ENCODE data around the gene TAF4.
A peak's percentile ranks its signal among the peaks of the same experiment; 100 is the strongest.

Gene TAF4

DNA sequence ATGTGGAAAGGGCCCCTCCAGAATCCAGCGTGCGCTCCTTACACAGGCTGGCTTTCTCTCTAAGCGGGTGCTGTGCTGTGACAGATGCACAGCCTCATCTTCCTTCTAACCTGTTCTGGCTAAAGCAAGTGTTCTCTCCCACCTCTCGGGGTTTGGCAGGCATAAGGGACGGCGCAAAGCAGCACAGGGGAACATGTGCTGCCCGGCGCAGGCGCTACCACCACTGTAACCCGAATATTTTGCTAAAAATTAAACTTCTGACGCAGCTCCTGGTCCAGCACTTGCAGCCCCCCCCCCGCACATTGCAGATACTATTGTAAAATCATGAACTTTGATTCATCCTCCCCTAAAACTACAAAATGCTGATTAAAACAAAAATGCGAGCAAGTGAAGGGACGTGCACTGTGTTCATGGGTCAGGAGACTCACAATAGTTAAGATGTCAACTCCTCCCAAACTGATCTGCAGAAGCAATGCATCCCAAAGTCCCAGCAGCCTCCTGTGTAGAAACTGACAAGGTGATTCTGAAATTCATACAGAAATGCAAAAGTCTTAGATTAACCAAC lies 43.0 kb downstream of the TAF4 start:
- DNase-seq (ENCODE audit: low read depth, low spot score): no peak
- TF ChIP-seq, protein P1, sequence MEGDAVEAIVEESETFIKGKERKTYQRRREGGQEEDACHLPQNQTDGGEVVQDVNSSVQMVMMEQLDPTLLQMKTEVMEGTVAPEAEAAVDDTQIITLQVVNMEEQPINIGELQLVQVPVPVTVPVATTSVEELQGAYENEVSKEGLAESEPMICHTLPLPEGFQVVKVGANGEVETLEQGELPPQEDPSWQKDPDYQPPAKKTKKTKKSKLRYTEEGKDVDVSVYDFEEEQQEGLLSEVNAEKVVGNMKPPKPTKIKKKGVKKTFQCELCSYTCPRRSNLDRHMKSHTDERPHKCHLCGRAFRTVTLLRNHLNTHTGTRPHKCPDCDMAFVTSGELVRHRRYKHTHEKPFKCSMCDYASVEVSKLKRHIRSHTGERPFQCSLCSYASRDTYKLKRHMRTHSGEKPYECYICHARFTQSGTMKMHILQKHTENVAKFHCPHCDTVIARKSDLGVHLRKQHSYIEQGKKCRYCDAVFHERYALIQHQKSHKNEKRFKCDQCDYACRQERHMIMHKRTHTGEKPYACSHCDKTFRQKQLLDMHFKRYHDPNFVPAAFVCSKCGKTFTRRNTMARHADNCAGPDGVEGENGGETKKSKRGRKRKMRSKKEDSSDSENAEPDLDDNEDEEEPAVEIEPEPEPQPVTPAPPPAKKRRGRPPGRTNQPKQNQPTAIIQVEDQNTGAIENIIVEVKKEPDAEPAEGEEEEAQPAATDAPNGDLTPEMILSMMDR (IDR thresholded peaks at IDR 0.05; ENCODE audit: low read depth, low read length): no peak
- no peak overlapping the region for H3K4me3 ChIP-seq (ENCODE audit: low read depth, low read length)
- in situ Hi-C loops (cut with HindIII; ENCODE audit: low sequenced_read_pairs): no loop called here

DNA sequence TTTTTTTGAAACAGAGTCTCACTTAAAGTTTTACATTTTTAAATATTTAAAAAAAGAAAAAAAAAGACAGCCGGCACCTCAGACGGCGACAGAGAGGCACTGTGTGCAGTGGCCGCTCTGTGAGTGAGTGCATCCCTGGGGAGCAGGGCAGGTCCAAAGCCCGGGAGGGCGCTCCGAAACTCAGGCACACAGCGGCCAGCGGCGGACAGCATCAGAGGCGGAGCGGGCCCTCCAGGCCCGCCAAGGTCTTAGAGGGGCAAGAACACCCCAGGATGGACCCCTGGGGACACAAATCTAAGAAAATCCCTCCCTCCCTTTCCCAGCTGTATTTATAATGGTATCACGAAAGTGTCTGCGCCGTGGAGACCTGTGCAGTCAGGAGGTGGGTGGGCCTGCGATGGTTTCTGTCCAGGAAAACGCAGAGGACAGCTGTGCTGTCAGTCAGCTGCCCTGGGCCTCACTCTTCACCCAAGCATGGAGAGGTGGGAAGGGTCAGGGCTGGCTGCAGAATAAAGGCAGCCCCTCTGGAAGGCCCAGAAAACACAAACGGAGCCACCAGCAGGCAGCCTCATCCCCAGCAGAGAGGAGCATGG lies 43.8 kb downstream of the TAF4 start:
- in situ Hi-C loops (cut with HindIII; ENCODE audit: low sequenced_read_pairs): no loop called here
- DNase-seq (ENCODE audit: low read depth, low spot score): no peak
- TF ChIP-seq, protein P1 (IDR thresholded peaks at IDR 0.05; ENCODE audit: low read depth, low read length): no peak
- H3K4me3 ChIP-seq (ENCODE audit: low read depth, low read length): no peak overlapping the region

DNA sequence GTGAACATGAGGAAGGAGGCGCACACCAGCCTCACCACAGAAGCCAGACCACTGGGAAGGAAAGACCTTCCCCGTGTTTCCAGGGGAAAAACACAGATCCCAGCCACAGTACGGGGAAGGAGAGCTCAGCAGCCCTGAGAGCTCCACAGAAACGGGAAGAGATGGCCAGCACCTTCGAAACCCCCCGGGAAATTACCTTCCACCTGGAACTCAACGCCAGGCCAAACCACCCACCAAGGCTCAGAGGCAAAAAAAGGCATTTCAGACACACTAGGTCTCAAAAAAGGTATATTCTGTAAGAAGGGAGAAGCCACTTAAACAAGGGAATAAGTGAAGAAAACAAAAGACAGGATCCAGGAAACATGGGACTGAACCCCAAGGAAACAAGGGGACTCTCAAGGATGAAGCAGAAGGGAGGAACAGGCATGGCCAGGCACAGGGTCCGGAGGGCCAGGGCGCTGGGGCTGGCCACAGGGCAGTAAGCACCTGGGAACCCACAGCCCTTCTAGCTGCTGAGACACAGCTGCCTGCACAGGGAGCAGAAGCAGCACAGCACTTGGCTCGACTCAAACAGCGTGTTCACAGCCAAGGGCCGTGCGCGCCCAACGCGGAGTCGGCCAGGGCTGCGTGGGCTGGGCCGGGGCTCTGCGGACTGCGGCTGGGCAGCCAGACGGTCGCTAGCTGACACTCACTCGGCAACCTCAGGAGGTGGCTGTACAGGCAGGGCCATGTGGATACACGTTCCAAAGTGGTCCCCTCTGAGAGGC lies 44.6 kb downstream of the TAF4 start:
- in situ Hi-C loops (cut with HindIII; ENCODE audit: low sequenced_read_pairs): no loop called here
- TF ChIP-seq, protein P1 (IDR thresholded peaks at IDR 0.05; ENCODE audit: low read depth, low read length): no peak
- peak; percentile 17 for DNase-seq (ENCODE audit: low read depth, low spot score)
- no peak overlapping the region for H3K4me3 ChIP-seq (ENCODE audit: low read depth, low read length)

DNA sequence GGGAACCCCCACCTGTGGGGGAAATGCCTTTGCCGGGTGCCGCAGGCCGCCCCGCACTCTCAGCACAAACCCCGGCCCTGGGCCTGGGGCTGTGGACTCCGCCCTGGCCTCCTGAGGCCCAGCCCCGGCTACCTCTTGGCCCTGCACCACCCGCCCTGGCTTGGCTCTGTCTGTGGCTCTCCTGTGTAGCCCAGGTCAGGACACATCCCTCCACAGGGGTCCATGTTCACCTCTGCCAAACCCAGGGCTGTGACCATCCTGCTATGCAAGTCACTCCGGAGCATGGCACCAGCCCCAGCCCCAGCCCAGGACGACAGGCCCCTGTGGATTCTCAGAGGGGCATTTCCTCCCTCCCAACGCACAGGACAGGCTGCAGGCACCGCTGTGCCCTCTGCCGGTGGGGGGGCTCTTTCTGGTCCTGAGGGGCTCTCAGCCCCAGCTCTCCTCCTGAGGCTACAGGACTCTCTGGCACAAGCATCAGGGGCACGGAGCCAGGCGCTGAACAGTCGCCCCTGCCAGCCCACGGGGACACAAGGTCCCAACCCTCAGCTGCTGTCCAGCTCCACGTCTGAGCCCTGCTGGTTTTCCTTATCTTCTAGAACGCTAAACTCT lies 45.7 kb downstream of the TAF4 start:
- TF ChIP-seq, protein P1 (IDR thresholded peaks at IDR 0.05; ENCODE audit: low read depth, low read length): no peak
- in situ Hi-C loops (cut with HindIII; ENCODE audit: low sequenced_read_pairs): no loop called here
- no peak for DNase-seq (ENCODE audit: low read depth, low spot score)

DNA sequence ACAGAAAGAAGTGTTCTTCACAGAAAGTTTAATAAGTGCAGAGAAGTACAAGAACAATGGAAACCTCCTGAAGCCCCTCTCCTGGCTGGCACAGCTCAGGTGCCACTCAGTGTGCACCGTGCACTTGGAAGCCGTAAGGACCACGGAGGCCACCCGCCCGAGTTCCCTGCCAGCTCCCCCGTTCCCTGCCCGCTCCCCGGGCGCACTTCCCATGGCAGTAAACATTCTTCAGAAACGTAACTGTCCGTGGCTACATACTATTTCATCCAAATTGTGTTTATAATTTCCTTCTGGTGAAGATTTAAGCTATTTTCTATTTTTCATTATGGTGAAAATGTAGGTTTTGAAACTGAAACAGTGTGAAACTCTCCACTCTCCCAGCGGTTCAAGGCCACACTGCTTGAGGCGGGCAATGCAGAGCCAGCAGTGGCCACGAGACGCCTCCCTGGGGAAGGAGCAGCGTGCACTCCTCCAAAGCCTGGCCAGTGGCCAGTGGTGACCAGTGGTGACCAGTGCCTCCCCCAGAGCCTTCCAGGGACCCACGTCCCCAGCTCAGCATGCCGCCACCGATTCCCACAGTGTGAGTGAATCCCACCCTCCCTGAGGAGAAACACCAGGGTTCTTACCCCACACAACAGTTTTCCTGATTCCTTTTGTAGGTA lies 46.4 kb downstream of the TAF4 start:
- no peak overlapping the region for H3K4me3 ChIP-seq (ENCODE audit: low read depth, low read length)
- in situ Hi-C loops (cut with HindIII; ENCODE audit: low sequenced_read_pairs): no loop called here
- DNase-seq (ENCODE audit: low read depth, low spot score): no peak
- TF ChIP-seq, protein P1 (IDR thresholded peaks at IDR 0.05; ENCODE audit: low read depth, low read length): no peak

More for the DNA sequence above, 45.7 kb downstream of the TAF4 start:
- no peak overlapping the region for H3K4me3 ChIP-seq (ENCODE audit: low read depth, low read length)

DNA sequence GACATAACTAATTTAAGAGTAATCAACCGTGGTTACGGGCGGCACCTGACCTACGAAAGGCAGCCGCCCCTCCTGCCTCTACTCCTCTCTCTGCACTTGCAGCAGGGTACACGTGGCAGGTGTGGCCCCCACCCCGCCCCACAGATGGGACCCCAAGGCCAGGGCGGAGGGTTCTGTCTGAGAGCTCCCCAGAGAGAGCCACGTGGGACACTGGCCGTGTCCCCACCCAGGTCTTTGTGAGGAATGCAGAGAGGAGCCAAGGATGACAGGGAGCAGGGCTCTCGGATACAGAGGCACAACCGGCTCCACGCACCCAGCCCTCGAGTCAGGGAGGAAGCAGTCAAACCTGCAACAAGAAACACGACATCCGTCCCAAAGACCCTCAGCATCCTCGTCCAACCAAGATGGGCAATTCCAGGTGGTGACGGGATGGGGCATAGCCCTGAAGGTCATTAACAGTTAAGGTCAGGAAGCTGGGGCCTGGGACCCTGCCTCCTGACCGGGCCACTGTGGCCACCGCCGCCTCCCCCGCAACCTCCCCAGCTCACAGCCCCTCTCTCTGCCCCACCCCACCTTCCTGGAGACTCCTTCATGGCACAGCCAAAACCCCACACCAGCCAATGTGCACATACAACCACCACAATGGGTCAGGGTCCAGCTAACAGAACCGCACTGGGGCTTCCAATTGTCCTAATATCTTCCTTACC lies 47.1 kb downstream of the TAF4 start:
- DNase-seq (ENCODE audit: low read depth, low spot score): no peak
- in situ Hi-C loops (cut with HindIII; ENCODE audit: low sequenced_read_pairs): no loop called here
- H3K4me3 ChIP-seq (ENCODE audit: low read depth, low read length): no peak overlapping the region
- TF ChIP-seq, protein P1 (IDR thresholded peaks at IDR 0.05; ENCODE audit: low read depth, low read length): no peak

Data from astrocyte of the spinal cord (primary cell).